CD14-positive monocyte (primary cell): ENCODE results near the gene TCEAL4. TPM values are rescaled to one million over a fixed set of nuclear protein-coding genes. Genes with fewer than 3 reads are reported as not detected.

Source experiments
- DNase-seq, 3 donors: peaks; one replicate each; pipeline ENCODE4 v3.0.0-alpha.2; 2011 to 2022
- H2AFZ ChIP-seq: 2 replicates; pipeline ENCODE4 v1.6.0; 2012; ENCODE audit warnings: mild to moderate bottlenecking, low read depth, low read length, inconsistent platforms; ENCODE audit not compliant: insufficient read depth, poor library complexity, severe bottlenecking
- H3K27ac ChIP-seq, 2 donors: 1 replicate in 1 of 2; 2 replicates in 1 of 2; pipeline ENCODE4 v1.5.1; 2012 to 2013; ENCODE audit warnings: low read length in 2 of 2, control low read depth in 1 of 2, inconsistent platforms in 1 of 2, low read depth in 1 of 2, mild to moderate bottlenecking in 1 of 2
- H3K27me3 ChIP-seq, 2 donors: one replicate each; pipeline versions ENCODE4 v1.6.0 to v1.6.1; 2011 to 2013; ENCODE audit warnings: low read length in 2 of 2; ENCODE audit not compliant: control insufficient read depth in 2 of 2, insufficient read depth in 2 of 2
- H3K36me3 ChIP-seq, 2 donors: replicated peaks in 1 of 2; 1 replicate in 1 of 2; 2 replicates in 1 of 2; pipeline versions ENCODE4 v1.5.1 to v1.6.1; 2012 to 2013; ENCODE audit warnings: low read length in 2 of 2, control low read depth in 1 of 2, inconsistent platforms in 1 of 2, mild to moderate bottlenecking in 1 of 2; ENCODE audit not compliant: insufficient read depth in 2 of 2, control insufficient read depth in 1 of 2
- H3K4me1 ChIP-seq, 2 donors: 1 replicate in 1 of 2; 2 replicates in 1 of 2; pipeline versions ENCODE4 v1.5.1 to v1.6.1; 2012 to 2013; ENCODE audit warnings: low read length in 2 of 2, control low read depth in 1 of 2, inconsistent platforms in 1 of 2, mild to moderate bottlenecking in 1 of 2, moderate library complexity in 1 of 2; ENCODE audit not compliant: insufficient read depth in 2 of 2, control insufficient read depth in 1 of 2
- H3K4me2 ChIP-seq: replicated peaks from 2 replicates; pipeline ENCODE3; 2012; ENCODE audit warnings: low read length, moderate library complexity, mild to moderate bottlenecking; ENCODE audit not compliant: poor library complexity, severe bottlenecking; ENCODE audit errors: extremely low read depth
- H3K4me3 ChIP-seq, 3 experiments: fragments of 200-600 bp in 1 of 3; sonication (generic) in 1 of 3; replicated peaks in 1 of 3; 1 replicate in 2 of 3; 2 replicates in 1 of 3; pipeline ENCODE4 v1.5.1; 2011 to 2013; ENCODE audit warnings: low read length in 3 of 3, mild to moderate bottlenecking in 3 of 3, control low read depth in 2 of 3, low read depth in 2 of 3, inconsistent platforms in 1 of 3, moderate library complexity in 1 of 3
- H3K79me2 ChIP-seq: 2 replicates; pipeline ENCODE4 v1.6.0; 2012; ENCODE audit warnings: mild to moderate bottlenecking, control low read depth, inconsistent platforms, low read length, moderate library complexity; ENCODE audit not compliant: insufficient read depth
- H3K9ac ChIP-seq: 2 replicates; pipeline ENCODE4 v1.6.0; 2017; ENCODE audit warnings: low read length, mild to moderate bottlenecking; ENCODE audit not compliant: insufficient read depth, poor library complexity, severe bottlenecking
- H3K9me3 ChIP-seq, 2 donors: replicated peaks in 1 of 2; 1 replicate in 1 of 2; 2 replicates in 1 of 2; pipeline versions ENCODE4 v1.5.1 to v1.6.1; 2012 to 2013; ENCODE audit warnings: low read length in 2 of 2, control low read depth in 1 of 2; ENCODE audit not compliant: control insufficient read depth in 1 of 2, insufficient read depth in 1 of 2
- H4K20me1 ChIP-seq: 2 replicates; pipeline ENCODE4 v1.6.0; 2012; ENCODE audit warnings: mild to moderate bottlenecking, low read length, control low read depth, moderate library complexity; ENCODE audit not compliant: insufficient read depth
- H3K27ac Mint-ChIP-seq, 7 donors: one replicate each; pipeline ENCODE4 v1.8.0; 2020; ENCODE audit warnings: mild to moderate bottlenecking in 7 of 7, mixed read lengths in 7 of 7, moderate library complexity in 6 of 7, inconsistent platforms in 2 of 7
- H3K27me3 Mint-ChIP-seq, 3 donors: one replicate each; pipeline ENCODE4 v1.8.0; 2021 to 2022; ENCODE audit warnings: low read depth in 3 of 3, mild to moderate bottlenecking in 3 of 3, mixed read lengths in 3 of 3, moderate library complexity in 3 of 3, inconsistent platforms in 1 of 3
- H3K36me3 Mint-ChIP-seq, 2 donors: one replicate each; pipeline ENCODE4 v1.8.0; 2020; ENCODE audit warnings: mixed read lengths in 2 of 2, inconsistent platforms in 1 of 2, mild to moderate bottlenecking in 1 of 2
- H3K4me1 Mint-ChIP-seq: one replicate; pipeline ENCODE4 v1.8.0; 2020; ENCODE audit warnings: mild to moderate bottlenecking, mixed read lengths
- H3K4me3 Mint-ChIP-seq, 2 donors: one replicate each; pipeline ENCODE4 v1.8.0; 2020; ENCODE audit warnings: mild to moderate bottlenecking in 2 of 2, mixed read lengths in 2 of 2, moderate library complexity in 1 of 2
- H3K9me3 Mint-ChIP-seq, 7 donors: one replicate each; pipeline ENCODE4 v1.8.0; 2020 to 2022; ENCODE audit warnings: mixed read lengths in 7 of 7, mild to moderate bottlenecking in 6 of 7, moderate library complexity in 6 of 7, inconsistent platforms in 2 of 7
- CTCF ChIP-seq: fragments of 200-600 bp; IDR thresholded peaks from one replicate; pipeline ENCODE4 v1.8.0; 2022; ENCODE audit warnings: antibody characterized with exemption, mild to moderate bottlenecking
- WGBS: methylation state at CpG from one replicate; pipeline ENCODE4 v1.1.5; 2013; ENCODE audit warnings: missing lambda C conversion rate; ENCODE audit not compliant: insufficient coverage; 5-methylcytosine and 5-hydroxymethylcytosine counted together
- intact Hi-C, 2 donors: fragments of 100-400 bp; cut with micrococcal nuclease; formaldehyde crosslinking; loops; one replicate each; pipeline versions ENCODE4 v1.15.0 to v1.15.1; 2023
- polyA plus RNA-seq, 3 donors: library from polyadenylated mRNA; depleted of rRNA in 1 of 3; unstranded in 2 of 3; stranded (reverse) in 1 of 3; fragments of 300-500 nt in 2 of 3; fragments of >200 nt in 1 of 3; fragmentation: Illumina TruSeq in 2 of 3; gene quantifications; 1 replicate in 2 of 3; 2 replicates in 1 of 3; pipeline ENCODE4 v1.2.3, GENCODE V29; 2012 to 2021

TCEAL4 gene
- polyA plus RNA-seq, 3 donors: 3.0 to 10.7 (median 8.5) TPM

GRCh38 chrX:103614999-103615398, 29.7 kb downstream of the TCEAL4 start:
- peaks cover 0 to 3% of the 10 kb centered on the region in 2 donors for H3K36me3 Mint-ChIP-seq

GRCh38 chrX:103615781-103616371, 30.6 kb downstream of the TCEAL4 start:
- Mint-ChIP-seq H3K4me3 (no peak overlapping the region), H3K9me3 (peaks cover 0 to 3% (median 0%) of the 10 kb centered on the region in 7 donors), H3K27me3 (peaks cover 0 to 5% (median 0%) of the 10 kb centered on the region in 3 donors), H3K4me1 (no peaks in the 10 kb centered on the region), H3K27ac (peak overlapping the region in 2 of 7 donors; percentile 3 to 4), H3K36me3 (peaks cover 0 to 2% of the 10 kb centered on the region in 2 donors)
- H3K27ac ChIP-seq: no peak overlapping the region
- TF ChIP-seq CTCF: no peak
- no peaks in the 10 kb centered on the region for H3K9me3 ChIP-seq
- no peaks in the 10 kb centered on the region for H3K79me2 ChIP-seq
- no peak for DNase-seq
- H3K4me3 ChIP-seq: no peak overlapping the region
- no peaks in the 10 kb centered on the region for H3K4me1 ChIP-seq
- no peaks in the 10 kb centered on the region for H3K36me3 ChIP-seq
- no peaks in the 10 kb centered on the region for H4K20me1 ChIP-seq
- H3K27me3 ChIP-seq: no peaks in the 10 kb centered on the region
- intact Hi-C loops: no loop called here
- H3K9ac ChIP-seq: no peak overlapping the region
- no peak overlapping the region for H3K4me2 ChIP-seq
- no peak overlapping the region for H2AFZ ChIP-seq

More at GRCh38 chrX:103614999-103615398, 29.7 kb downstream of the TCEAL4 start:
- intact Hi-C loops: no loop called here
- H3K79me2 ChIP-seq: no peaks in the 10 kb centered on the region
- H3K9me3 ChIP-seq: no peaks in the 10 kb centered on the region
- H3K9ac ChIP-seq: no peak overlapping the region
- WGBS: no CpG with 5 or more reads among the region's 1 CpG
- no peaks in the 10 kb centered on the region for H3K36me3 ChIP-seq
- Mint-ChIP-seq H3K9me3 (peaks cover 0 to 3% (median 0%) of the 10 kb centered on the region in 7 donors), H3K27ac (no peak overlapping the region), H3K27me3 (peaks cover 0 to 5% (median 0%) of the 10 kb centered on the region in 3 donors), H3K4me3 (no peak overlapping the region), H3K4me1 (no peaks in the 10 kb centered on the region)
- H3K27me3 ChIP-seq: no peaks in the 10 kb centered on the region
- H3K4me1 ChIP-seq: no peaks in the 10 kb centered on the region
- no peak overlapping the region for H3K4me2 ChIP-seq
- no peak overlapping the region for H3K27ac ChIP-seq
- H3K4me3 ChIP-seq: no peak overlapping the region
- no peak for DNase-seq
- no peak overlapping the region for H2AFZ ChIP-seq
- H4K20me1 ChIP-seq: no peaks in the 10 kb centered on the region
- TF ChIP-seq CTCF: no peak
